HCT116 (cell line): ENCODE data around the gene GCN1. TPM values are rescaled to one million over a fixed set of nuclear protein-coding genes. Genes with fewer than 3 reads are reported as not detected.

Source experiments
- ATAC-seq: fragments of 200-7000 bp; cut with Tn5 transposase; 2 replicates; pipeline ENCODE4 v1.9.1; 2020; ENCODE audit warnings: mild to moderate bottlenecking, moderate library complexity
- BruUV-seq: library from RNA; stranded (reverse); fragments of 400-500 nt; replicated peaks from 2 replicates; lab custom pipeline; 2021; lab: Mats Ljungman, UMichigan
- CTCF ChIA-PET: fragments of 300-600 bp; sonication (Branson Sonifier 250); formaldehyde crosslinking; loops from one replicate; lab custom pipeline; 2021; ENCODE audit warnings: antibody characterized with exemption; lab: Charles Lee
- POLR2A ChIA-PET: fragments of 300-600, 350-600 bp; sonication (Branson Sonifier 250); formaldehyde crosslinking; loops from one replicate; lab custom pipeline; 2021; ENCODE audit warnings: antibody characterized with exemption; lab: Charles Lee
- RAD21 ChIA-PET, 2 experiments: fragments of 300-600 bp; sonication (Branson Sonifier 250); formaldehyde crosslinking; loops; one replicate each; lab custom pipeline; 2023; ENCODE audit warnings: low total read pairs in 2 of 2; ENCODE audit not compliant: uncharacterized antibody in 2 of 2, unreplicated experiment in 2 of 2, low non-redundant PET in 1 of 2; lab: Charles Lee
- DNase-seq: peaks from one replicate; pipeline ENCODE4 v3.0.0-alpha.2; 2010; ENCODE audit warnings: low read depth, low spot score
- H2AFZ ChIP-seq: fragments of 200-600 bp; shearing (Covaris generic), sonication (generic); 2 replicates; pipeline ENCODE4 v1.6.1; 2017; ENCODE audit warnings: low read depth, mixed run types, mixed read lengths, antibody characterized with exemption, low read length; ENCODE audit not compliant: poor library complexity, severe bottlenecking
- H3K27ac ChIP-seq: 2 replicates; pipeline ENCODE4 v1.5.1; 2012; ENCODE audit warnings: low read depth, low read length
- H3K27me3 ChIP-seq: fragments of 200-600 bp; sonication (generic); 2 replicates; pipeline ENCODE4 v1.6.1; 2016; ENCODE audit warnings: mixed run types, low read length, mixed read lengths; ENCODE audit not compliant: insufficient read depth
- H3K36me3 ChIP-seq, 2 experiments: fragments of 200-500 bp in 1 of 2; fragments of 200-600 bp in 1 of 2; sonication (Bioruptor generic) in 1 of 2; sonication (generic) in 1 of 2; 2 replicates each; pipeline versions ENCODE4 v1.5.1 to v1.6.1; 2014 to 2016; ENCODE audit warnings: low read length in 2 of 2, inconsistent platforms in 1 of 2, mixed read lengths in 1 of 2, mixed run types in 1 of 2; ENCODE audit not compliant: insufficient read depth in 2 of 2, control insufficient read depth in 1 of 2
- H3K4me1 ChIP-seq, 2 experiments: fragments of 200-600 bp in 1 of 2; sonication (generic) in 1 of 2; 2 replicates each; pipeline versions ENCODE4 v1.5.1 to v1.6.1; 2012 to 2017; ENCODE audit warnings: low read length in 2 of 2, inconsistent platforms in 1 of 2, mild to moderate bottlenecking in 1 of 2, mixed read lengths in 1 of 2, mixed run types in 1 of 2, moderate library complexity in 1 of 2; ENCODE audit not compliant: insufficient read depth in 2 of 2, control insufficient read depth in 1 of 2
- H3K4me2 ChIP-seq: fragments of 200-600 bp; sonication (generic); 2 replicates; pipeline ENCODE4 v1.6.1; 2017; ENCODE audit warnings: mixed run types, low read length, mixed read lengths
- H3K4me3 ChIP-seq, 2 experiments: fragments of 200-600 bp in 1 of 2; sonication (generic) in 1 of 2; replicated peaks in 1 of 2; 2 replicates each; pipeline ENCODE4 v1.5.1; 2011 to 2016; ENCODE audit warnings: low read length in 2 of 2, control low read depth in 1 of 2, low read depth in 1 of 2, mild to moderate bottlenecking in 1 of 2, mixed read lengths in 1 of 2, mixed run types in 1 of 2
- H3K79me2 ChIP-seq: fragments of 200-600 bp; sonication (generic); 2 replicates; pipeline ENCODE4 v1.6.1; 2017; ENCODE audit warnings: mild to moderate bottlenecking, mixed run types, low read length, moderate library complexity, mixed read lengths; ENCODE audit not compliant: insufficient read depth
- H3K9ac ChIP-seq: fragments of 200-600 bp; sonication (generic); 2 replicates; pipeline ENCODE4 v1.6.1; 2016; ENCODE audit warnings: low read length, mixed read lengths
- H3K9me2 ChIP-seq: fragments of 200-600 bp; sonication (generic), shearing (Covaris generic); 2 replicates; pipeline ENCODE4 v1.6.1; 2017; ENCODE audit warnings: mixed run types, mild to moderate bottlenecking, moderate library complexity; ENCODE audit not compliant: insufficient read depth
- H3K9me3 ChIP-seq, 2 experiments: fragments of 200-500 bp in 1 of 2; fragments of 200-600 bp in 1 of 2; sonication (Bioruptor generic) in 1 of 2; sonication (generic) in 1 of 2; 2 replicates each; pipeline ENCODE4 v1.6.1; 2014 to 2017; ENCODE audit warnings: low read length in 2 of 2, mixed read lengths in 2 of 2, inconsistent platforms in 1 of 2, low read depth in 1 of 2, mild to moderate bottlenecking in 1 of 2, mixed run types in 1 of 2, moderate library complexity in 1 of 2; ENCODE audit not compliant: control insufficient read depth in 1 of 2, insufficient read depth in 1 of 2
- H4K20me1 ChIP-seq: fragments of 200-600 bp; sonication (generic), shearing (Covaris generic); 2 replicates; pipeline ENCODE4 v1.6.1; 2017; ENCODE audit warnings: mixed run types, mild to moderate bottlenecking, moderate library complexity; ENCODE audit not compliant: insufficient read depth
- ATF3 ChIP-seq: IDR thresholded peaks from 2 replicates; pipeline ENCODE4 v1.6.1; 2012
- CBX3 ChIP-seq: IDR thresholded peaks from 2 replicates; pipeline ENCODE4 v1.6.1; 2012; ENCODE audit warnings: low read depth
- CEBPB ChIP-seq: IDR thresholded peaks from 2 replicates; pipeline ENCODE4 v1.6.1; 2012; ENCODE audit warnings: low read depth
- CTCF ChIP-seq, 3 experiments: fragments of 200-600 bp in 1 of 3; sonication (generic) in 1 of 3; IDR thresholded peaks in 2 of 3; conservative IDR thresholded peaks in 1 of 3; 2 replicates each; pipeline ENCODE4 v1.5.1; 2012 to 2017; ENCODE audit warnings: low read depth in 2 of 3, low read length in 2 of 3, antibody characterized with exemption in 1 of 3, borderline replicate concordance in 1 of 3, control low read depth in 1 of 3, mild to moderate bottlenecking in 1 of 3, mixed read lengths in 1 of 3, mixed run types in 1 of 3, moderate library complexity in 1 of 3; ENCODE audit not compliant: insufficient read depth in 1 of 3
- EZH2 ChIP-seq: fragments of 200-600 bp; sonication (generic); IDR thresholded peaks from 2 replicates; pipeline ENCODE4 v1.6.1; 2017; ENCODE audit warnings: antibody characterized with exemption, mixed run types
- EZH2phosphoT487 ChIP-seq: fragments of 200-600 bp; IDR thresholded peaks from 2 replicates; pipeline ENCODE4 v1.6.1; 2018; ENCODE audit warnings: antibody characterized with exemption, borderline replicate concordance
- FOSL1 ChIP-seq: IDR thresholded peaks from 2 replicates; pipeline ENCODE4 v1.6.1; 2012; ENCODE audit warnings: low read depth
- POLR2A ChIP-seq: IDR thresholded peaks from 2 replicates; pipeline ENCODE4 v1.7.0; 2011; ENCODE audit warnings: borderline replicate concordance; ENCODE audit not compliant: insufficient read depth, insufficient read length; ENCODE audit errors: extremely low read depth
- POLR2AphosphoS5 ChIP-seq: IDR thresholded peaks from 2 replicates; pipeline ENCODE4 v1.6.1; 2011; ENCODE audit warnings: mild to moderate bottlenecking, low read depth, low read length, moderate library complexity
- SIN3A ChIP-seq: IDR thresholded peaks from 2 replicates; pipeline ENCODE4 v1.6.1; 2012; ENCODE audit warnings: low read depth
- SP1 ChIP-seq: IDR thresholded peaks from 2 replicates; pipeline ENCODE4 v1.6.1; 2012; ENCODE audit warnings: low read depth
- ZFX ChIP-seq: fragments of 450-650 bp; IDR thresholded peaks from 2 replicates; pipeline ENCODE4 v1.6.1; 2017
- ZNF274 ChIP-seq: fragments of 200-500 bp; sonication (Bioruptor generic); IDR thresholded peaks from 2 replicates; pipeline ENCODE4 v1.6.1; 2014; ENCODE audit warnings: mild to moderate bottlenecking, low read depth, low read length, inconsistent platforms
- intact Hi-C: fragments of 100-400 bp; cut with micrococcal nuclease; formaldehyde crosslinking; loops from 2 replicates; pipeline ENCODE4 v1.10.0; 2022
- total RNA-seq: library from RNA; stranded (reverse); gene quantifications from one replicate; pipeline ENCODE4 v1.2.1, GENCODE V29; 2021; ENCODE audit not compliant: unreplicated experiment

GCN1 gene
- total RNA-seq, 1 experiment from 2014 or later, result 184 TPM

GRCh38 chr12:120212301-120212700, 17.8 kb upstream of the GCN1 start:
- CTCF ChIA-PET, result no interaction called here
- Histone ChIP-seq H4K20me1 (no peaks in the 10 kb centered on the region), H3K4me2 (no peak overlapping the region), H3K79me2 (no peaks in the 10 kb centered on the region), H3K4me3 (no peak overlapping the region), H2AFZ (no peak overlapping the region), H3K27ac (no peak overlapping the region), H3K9ac (no peak overlapping the region), H3K9me2 (no peaks in the 10 kb centered on the region), H3K27me3 (no peaks in the 10 kb centered on the region), H3K36me3 (peaks cover 36 to 41% of the 10 kb centered on the region in 2 experiments; a peak in 3 of 4 replicates), H3K4me1 (no peaks in the 10 kb centered on the region), H3K9me3 (no peaks in the 10 kb centered on the region)
- POLR2A ChIA-PET, result interaction anchor here (1.0 kb wide), 1 partner anchor 11 kb away, joined by 4 read pairs; the partner anchor contains the start of gene RPLP0
- no TSS peak for BruUV-seq
- DNase-seq, result no peak
- no peak for ATAC-seq
- RAD21 ChIA-PET, result no interaction called here
- TF ChIP-seq CEBPB, result no peak
- no peak for TF ChIP-seq CBX3
- no peak for TF ChIP-seq POLR2A
- TF ChIP-seq POLR2AphosphoS5, result no peak
- TF ChIP-seq EZH2, result no peak
- TF ChIP-seq ZNF274, result no peak
- TF ChIP-seq SP1, result no peak
- TF ChIP-seq CTCF (IDR thresholded peaks at IDR 0.05 in 2 of 3, conservative IDR thresholded peaks at IDR 0.05 in 1 of 3; ENCODE audit: borderline replicate concordance in 1 of 3, insufficient read depth in 1 of 3, low read depth in 2 of 3, low read length in 2 of 3), result no peak
- TF ChIP-seq SIN3A, result no peak
- TF ChIP-seq FOSL1, result no peak
- TF ChIP-seq ATF3, result no peak
- no peak for TF ChIP-seq ZFX
- no peak for TF ChIP-seq EZH2phosphoT487
- intact Hi-C loops, result no loop called here
